ENCODE data around the gene MAPKAP1.

Gene MAPKAP1

GRCh38 chr9:125522328-125522725, 184.7 kb downstream of the MAPKAP1 start:
- Histone ChIP-seq H2AFZ (ENCODE audit: low read depth, low read length, severe bottlenecking) (no peak overlapping the region), H3K4me3 (ENCODE audit: insufficient read depth, low read length, poor library complexity, severe bottlenecking) (no peak overlapping the region), H3K9me3 (ENCODE audit: insufficient read depth, low read length) (no peaks in the 10 kb centered on the region), H3K9me2 (replicated peaks; ENCODE audit: insufficient read depth, low read length) (no peaks in the 10 kb centered on the region), H3K79me2 (ENCODE audit: insufficient read depth, low read length) (no peaks in the 10 kb centered on the region), H3K27me3 (ENCODE audit: low read length) (no peaks in the 10 kb centered on the region), H3K4me2 (ENCODE audit: low read depth, low read length, poor library complexity, severe bottlenecking) (no peak overlapping the region), H3K9ac (ENCODE audit: low read length) (no peak overlapping the region), H3K27ac (ENCODE audit: low read depth, low read length) (no peak overlapping the region), H3F3A (ENCODE audit: insufficient read depth) (no peaks in the 10 kb centered on the region), H4K20me1 (ENCODE audit: low read depth, low read length) (no peaks in the 10 kb centered on the region), H3K36me3 (ENCODE audit: low read length) (no peaks in the 10 kb centered on the region)
- TF ChIP-seq EZH2phosphoT487 (conservative IDR thresholded peaks at IDR 0.05; ENCODE audit: low read length), result no peak
- TF ChIP-seq CTCF (IDR thresholded peaks at IDR 0.05; ENCODE audit: insufficient read depth, low read length, poor library complexity, severe bottlenecking), result no peak

- Histone ChIP-seq H3F3A (ENCODE audit: insufficient read depth) (no peaks in the 10 kb centered on the region), H3K79me2 (ENCODE audit: insufficient read depth, low read length) (no peaks in the 10 kb centered on the region), H4K20me1 (ENCODE audit: low read depth, low read length) (no peaks in the 10 kb centered on the region), H3K4me3 (ENCODE audit: insufficient read depth, low read length, poor library complexity, severe bottlenecking) (no peak overlapping the region), H3K27ac (ENCODE audit: low read depth, low read length) (no peak overlapping the region), H3K27me3 (ENCODE audit: low read length) (no peaks in the 10 kb centered on the region), H2AFZ (ENCODE audit: low read depth, low read length, severe bottlenecking) (no peak overlapping the region), H3K36me3 (ENCODE audit: low read length) (no peaks in the 10 kb centered on the region), H3K9me2 (replicated peaks; ENCODE audit: insufficient read depth, low read length) (no peaks in the 10 kb centered on the region), H3K4me2 (ENCODE audit: low read depth, low read length, poor library complexity, severe bottlenecking) (no peak overlapping the region), H3K9ac (ENCODE audit: low read length) (no peak overlapping the region), H3K9me3 (ENCODE audit: insufficient read depth, low read length) (no peaks in the 10 kb centered on the region)
- TF ChIP-seq EZH2phosphoT487 (conservative IDR thresholded peaks at IDR 0.05; ENCODE audit: low read length) (no peak), CTCF (IDR thresholded peaks at IDR 0.05; ENCODE audit: insufficient read depth, low read length, poor library complexity, severe bottlenecking) (no peak)
Observed at GRCh38 chr9:125521462-125522327, 185.3 kb downstream of the MAPKAP1 start.

DNA sequence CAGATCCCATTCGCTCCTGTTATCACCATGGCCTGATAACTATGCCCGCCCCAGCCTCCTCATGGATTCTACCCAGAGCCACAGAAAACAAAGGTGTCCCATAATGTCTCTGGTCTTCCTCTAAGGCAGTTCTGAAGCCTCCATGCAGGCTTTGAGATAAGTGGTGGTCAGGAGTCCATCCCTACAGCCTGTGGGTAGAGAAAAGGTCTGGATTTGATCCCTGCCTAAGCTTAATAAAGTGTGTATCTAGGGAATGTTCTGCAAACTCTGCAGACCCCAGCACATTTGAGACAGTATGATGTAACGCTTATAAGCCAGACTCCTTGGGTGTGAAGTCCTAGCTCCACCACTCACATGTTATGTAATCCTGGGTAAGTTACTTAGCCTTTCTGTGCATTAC, 187.3 kb downstream of the MAPKAP1 start:
- H2AFZ ChIP-seq (ENCODE audit: low read depth, low read length, severe bottlenecking), result no peak overlapping the region
- no peak overlapping the region for H3K27ac ChIP-seq (ENCODE audit: low read depth, low read length)
- no peak overlapping the region for H3K4me2 ChIP-seq (ENCODE audit: low read depth, low read length, poor library complexity, severe bottlenecking)
- H3K4me3 ChIP-seq (ENCODE audit: insufficient read depth, low read length, poor library complexity, severe bottlenecking), result no peak overlapping the region
- H3K36me3 ChIP-seq (ENCODE audit: low read length), result no peaks in the 10 kb centered on the region
- H4K20me1 ChIP-seq (ENCODE audit: low read depth, low read length), result no peaks in the 10 kb centered on the region
- H3F3A ChIP-seq (ENCODE audit: insufficient read depth), result no peaks in the 10 kb centered on the region
- TF ChIP-seq CTCF (IDR thresholded peaks at IDR 0.05; ENCODE audit: insufficient read depth, low read length, poor library complexity, severe bottlenecking) (no peak), EZH2phosphoT487 (conservative IDR thresholded peaks at IDR 0.05; ENCODE audit: low read length) (no peak)
- no peaks in the 10 kb centered on the region for H3K79me2 ChIP-seq (ENCODE audit: insufficient read depth, low read length)
- no peaks in the 10 kb centered on the region for H3K9me3 ChIP-seq (ENCODE audit: insufficient read depth, low read length)
- H3K27me3 ChIP-seq (ENCODE audit: low read length), result no peaks in the 10 kb centered on the region
- no peaks in the 10 kb centered on the region for H3K9me2 ChIP-seq (replicated peaks; ENCODE audit: insufficient read depth, low read length)
- no peak overlapping the region for H3K9ac ChIP-seq (ENCODE audit: low read length)
